Kidney (tissue), 14 donors: Measurements from ENCODE around the gene METTL6. TPM values are rescaled to one million over a fixed set of nuclear protein-coding genes. Genes with fewer than 3 reads are reported as not detected.

ENCODE experiments used
- DNase-seq, 5 donors: peaks; one replicate each; pipeline ENCODE4 v3.0.0-alpha.2; 2013 to 2020
- FAIRE-seq: peaks from 2 replicates; lab custom pipeline; 2012; peaks lifted over from hg19 to GRCh38; lab: Jason Lieb, UNC
- H3K27ac ChIP-seq, 2 donors: one replicate each; pipeline ENCODE4 v1.7.0; 2013; ENCODE audit warnings: low read depth in 2 of 2, low read length in 2 of 2, inconsistent platforms in 1 of 2
- H3K27me3 ChIP-seq: one replicate; pipeline ENCODE4 v1.7.1; 2013; ENCODE audit warnings: low read length, inconsistent platforms; ENCODE audit not compliant: control insufficient read depth, insufficient read depth
- H3K36me3 ChIP-seq, 3 donors: one replicate each; pipeline versions ENCODE4 v1.7.0 to v1.7.1; 2013; ENCODE audit warnings: low read length in 3 of 3, control low read depth in 1 of 3, inconsistent platforms in 1 of 3; ENCODE audit not compliant: insufficient read depth in 3 of 3, control insufficient read depth in 2 of 3
- H3K4me1 ChIP-seq, 3 donors: one replicate each; pipeline versions ENCODE4 v1.7.0 to v1.7.1; 2013; ENCODE audit warnings: low read length in 3 of 3, inconsistent platforms in 1 of 3, low read depth in 1 of 3; ENCODE audit not compliant: control insufficient read depth in 2 of 3, insufficient read depth in 2 of 3
- H3K4me3 ChIP-seq, 3 donors: one replicate each; pipeline versions ENCODE4 v1.7.0 to v1.8.1; 2013; ENCODE audit warnings: low read length in 3 of 3, control low read depth in 1 of 3, inconsistent platforms in 1 of 3
- H3K9ac ChIP-seq, 3 donors: one replicate each; pipeline versions ENCODE4 v1.7.0 to v1.7.1; 2013; ENCODE audit warnings: low read length in 3 of 3, control low read depth in 1 of 3, inconsistent platforms in 1 of 3
- H3K9me3 ChIP-seq, 3 donors: one replicate each; pipeline versions ENCODE4 v1.7.0 to v1.7.1; 2013; ENCODE audit warnings: low read length in 3 of 3, control low read depth in 1 of 3, inconsistent platforms in 1 of 3; ENCODE audit not compliant: control insufficient read depth in 2 of 3, insufficient read depth in 1 of 3
- CTCF ChIP-seq: IDR thresholded peaks from 3 replicates; pipeline ENCODE4 v1.5.1; 2012; ENCODE audit warnings: mild to moderate bottlenecking, moderate library complexity, borderline replicate concordance; ENCODE audit not compliant: insufficient read depth; ENCODE audit errors: extremely low read depth
- intact Hi-C: fragments of 100-400 bp; cut with DNase I; formaldehyde crosslinking; loops from one replicate; pipeline ENCODE4 v1.11.1; 2022
- polyA plus RNA-seq: library from polyadenylated mRNA; stranded (reverse); fragments of 350-450 nt; fragmentation: Illumina TruSeq; extraction: RNeasy Lipid Tissue Mini Kit (QIAGEN cat#74804); gene quantifications from one replicate; pipeline ENCODE4 v1.2.3, GENCODE V29; 2014; ENCODE audit warnings: low read depth, low replicate concordance; ENCODE audit not compliant: insufficient read depth
- total RNA-seq: library from RNA; stranded (reverse); fragmentation: NEBNext Ultra II Directional; extraction: Animal tissue kit (Norgen Biotek cat#: 25700); gene quantifications from one replicate; pipeline ENCODE4 v1.2.1, GENCODE V29; 2021
- donor health status: control.
- donor health status: control.
- donor health status: control.
- donor health status: control.
- donor health status: control.
- donor health status: DM: yes; HTN: yes; CAD: no.
- donor health status: Normal renal cell carcinoma (clear cell type).

The METTL6 gene
- total and polyA plus RNA-seq, 2 donors from 2014 or later: 9.7 to 18.6 TPM

DNA sequence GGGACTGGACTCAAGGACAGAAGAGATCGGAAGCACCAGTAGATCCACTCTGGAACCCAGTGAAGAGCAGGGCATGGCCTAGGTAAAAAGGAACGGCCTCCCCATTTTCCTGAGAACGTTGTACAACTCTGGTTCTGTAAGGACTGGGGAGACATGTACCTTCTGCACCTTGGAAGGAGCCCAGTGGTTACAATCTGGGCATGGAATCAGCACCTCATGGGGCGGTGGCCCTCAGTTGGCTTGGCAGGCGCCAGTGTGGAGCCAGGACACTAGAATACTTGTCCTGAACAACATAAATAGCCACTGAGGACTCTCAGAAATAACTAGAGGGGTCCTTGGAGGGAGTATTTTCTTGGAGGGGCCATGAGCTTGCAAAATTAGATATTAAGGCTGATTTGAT, 25.6 kb upstream of the METTL6 start:
- intact Hi-C loops: no loop called here
- no peaks in the 10 kb centered on the region for H3K4me1 ChIP-seq
- DNase-seq (no peak), FAIRE-seq (no peak)
- no peaks in the 10 kb centered on the region for H3K9me3 ChIP-seq
- TF ChIP-seq CTCF: no peak
- H3K27me3 ChIP-seq: no peaks in the 10 kb centered on the region
- no peak overlapping the region for H3K9ac ChIP-seq
- H3K27ac ChIP-seq: no peak overlapping the region
- no peaks in the 10 kb centered on the region for H3K36me3 ChIP-seq
- H3K4me3 ChIP-seq: no peak overlapping the region

DNA sequence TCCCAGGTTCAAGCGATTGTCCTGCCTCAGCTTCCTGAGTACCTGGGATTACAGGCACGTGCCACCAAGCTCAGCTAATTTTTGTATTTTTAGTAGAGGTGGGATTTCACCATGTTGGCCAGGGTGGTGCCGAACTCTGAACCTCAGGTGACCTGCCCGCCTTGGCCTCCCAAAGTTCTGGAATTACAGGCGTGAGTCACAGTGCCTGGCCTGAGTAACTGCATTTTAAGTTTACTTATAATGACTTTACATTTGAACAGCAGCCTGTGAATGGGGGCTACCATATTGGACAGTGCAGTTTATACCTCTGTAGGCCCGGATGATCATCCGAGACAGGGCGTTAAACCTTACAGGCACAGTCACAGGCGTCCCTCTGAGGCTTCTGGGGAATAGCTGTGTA, 24.8 kb upstream of the METTL6 start:
- Histone ChIP-seq H3K4me1 (no peaks in the 10 kb centered on the region), H3K4me3 (no peak overlapping the region), H3K36me3 (no peaks in the 10 kb centered on the region), H3K9me3 (no peaks in the 10 kb centered on the region), H3K9ac (no peak overlapping the region), H3K27me3 (no peaks in the 10 kb centered on the region), H3K27ac (no peak overlapping the region)
- intact Hi-C loops: no loop called here
- no peak for TF ChIP-seq CTCF
- FAIRE-seq: no peak
- DNase-seq: no peak

- intact Hi-C loops: no loop called here
- no peak overlapping the region for H3K9ac ChIP-seq
These were observed 24.1 kb upstream of the METTL6 start for GRCh38 chr3:15451216-15452113.

More at GRCh38 chr3:15451216-15452113, 24.1 kb upstream of the METTL6 start:
- Histone ChIP-seq H3K27me3 (no peaks in the 10 kb centered on the region), H3K4me3 (no peak overlapping the region), H3K4me1 (no peaks in the 10 kb centered on the region), H3K9me3 (no peaks in the 10 kb centered on the region), H3K36me3 (no peaks in the 10 kb centered on the region), H3K27ac (no peak overlapping the region)
- no peak for TF ChIP-seq CTCF
- FAIRE-seq: no peak
- no peak for DNase-seq
